Measurements from ENCODE around the gene CCNB3.

DNA sequence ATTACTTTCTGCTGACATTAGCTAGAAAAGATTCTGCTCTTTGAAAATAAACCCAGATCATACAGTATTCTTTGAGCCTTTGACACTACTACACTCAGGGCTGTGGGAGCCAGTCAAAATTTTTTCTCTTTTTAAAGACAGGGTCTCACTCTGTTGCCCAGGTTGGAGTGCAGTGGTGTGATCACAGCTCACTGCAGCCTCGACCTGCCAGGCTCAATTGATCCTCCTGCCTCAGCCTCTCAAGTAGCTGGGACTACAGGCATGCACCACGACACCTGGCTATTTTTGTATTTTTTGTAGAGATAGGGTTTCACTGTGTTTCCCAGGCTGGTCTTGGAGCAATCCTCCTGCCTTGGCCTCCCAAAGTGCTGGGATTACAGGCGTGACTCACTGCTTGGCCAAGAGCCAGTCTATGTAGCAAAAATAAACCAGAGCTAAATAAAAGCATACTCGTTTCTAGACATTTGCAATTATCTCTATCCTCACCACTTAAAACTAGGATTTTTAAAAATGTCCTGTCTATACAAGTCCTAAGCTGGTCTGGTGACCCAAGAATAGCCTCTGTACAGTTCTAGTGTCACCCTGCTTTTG, 46.9 kb upstream of the CCNB3 start:
- no peak for TF ChIP-seq POLR2AphosphoS5 (IDR thresholded peaks at IDR 0.05)
- TF ChIP-seq, protein P1, sequence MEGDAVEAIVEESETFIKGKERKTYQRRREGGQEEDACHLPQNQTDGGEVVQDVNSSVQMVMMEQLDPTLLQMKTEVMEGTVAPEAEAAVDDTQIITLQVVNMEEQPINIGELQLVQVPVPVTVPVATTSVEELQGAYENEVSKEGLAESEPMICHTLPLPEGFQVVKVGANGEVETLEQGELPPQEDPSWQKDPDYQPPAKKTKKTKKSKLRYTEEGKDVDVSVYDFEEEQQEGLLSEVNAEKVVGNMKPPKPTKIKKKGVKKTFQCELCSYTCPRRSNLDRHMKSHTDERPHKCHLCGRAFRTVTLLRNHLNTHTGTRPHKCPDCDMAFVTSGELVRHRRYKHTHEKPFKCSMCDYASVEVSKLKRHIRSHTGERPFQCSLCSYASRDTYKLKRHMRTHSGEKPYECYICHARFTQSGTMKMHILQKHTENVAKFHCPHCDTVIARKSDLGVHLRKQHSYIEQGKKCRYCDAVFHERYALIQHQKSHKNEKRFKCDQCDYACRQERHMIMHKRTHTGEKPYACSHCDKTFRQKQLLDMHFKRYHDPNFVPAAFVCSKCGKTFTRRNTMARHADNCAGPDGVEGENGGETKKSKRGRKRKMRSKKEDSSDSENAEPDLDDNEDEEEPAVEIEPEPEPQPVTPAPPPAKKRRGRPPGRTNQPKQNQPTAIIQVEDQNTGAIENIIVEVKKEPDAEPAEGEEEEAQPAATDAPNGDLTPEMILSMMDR (IDR thresholded peaks at IDR 0.05) = no peak
- TF ChIP-seq POLR2A (IDR thresholded peaks at IDR 0.05) = no peak

Data from breast epithelium (tissue), 3 donors.